Karpas-422 (cell line): ENCODE results near the gene MIEF2. TPM values are rescaled to one million over a fixed set of nuclear protein-coding genes. Genes with fewer than 3 reads are reported as not detected.

Experiments
- DNase-seq: peaks from one replicate; pipeline ENCODE4 v3.0.0-alpha.2; 2015
- H2AFZ ChIP-seq: fragments of 200-600 bp; sonication (generic); 2 replicates; pipeline ENCODE4 v1.6.1; 2014; ENCODE audit warnings: antibody characterized with exemption, low read length, mixed read lengths
- H3K27ac ChIP-seq: fragments of 200-600 bp; sonication (generic); 2 replicates; pipeline ENCODE4 v1.5.1; 2014; ENCODE audit warnings: mild to moderate bottlenecking, low read length, moderate library complexity
- H3K27me3 ChIP-seq: fragments of 200-600 bp; sonication (generic); 2 replicates; pipeline ENCODE4 v1.6.1; 2014; ENCODE audit warnings: low read length, mixed read lengths
- H3K36me3 ChIP-seq: fragments of 200-600 bp; sonication (generic); 2 replicates; pipeline ENCODE4 v1.6.1; 2014; ENCODE audit warnings: low read length, mixed read lengths; ENCODE audit not compliant: insufficient read depth
- H3K4me1 ChIP-seq: fragments of 200-600 bp; sonication (generic); 2 replicates; pipeline ENCODE4 v1.6.1; 2014; ENCODE audit warnings: mild to moderate bottlenecking, low read length, mixed read lengths
- H3K4me2 ChIP-seq: fragments of 200-600 bp; sonication (generic); 2 replicates; pipeline ENCODE4 v1.6.1; 2014; ENCODE audit warnings: low read length, low read depth, mild to moderate bottlenecking; ENCODE audit not compliant: poor library complexity, severe bottlenecking
- H3K4me3 ChIP-seq: fragments of 200-600 bp; sonication (generic); 2 replicates; pipeline ENCODE4 v1.5.1; 2014; ENCODE audit warnings: mild to moderate bottlenecking, antibody characterized with exemption, low read length, mixed read lengths
- H3K79me2 ChIP-seq: fragments of 200-600 bp; sonication (generic); 2 replicates; pipeline ENCODE4 v1.6.1; 2014; ENCODE audit warnings: mild to moderate bottlenecking, low read length, mixed read lengths
- H3K9ac ChIP-seq: fragments of 200-600 bp; sonication (generic); 2 replicates; pipeline ENCODE4 v1.6.0; 2014; ENCODE audit warnings: low read length
- H3K9me2 ChIP-seq: fragments of 200-600 bp; sonication (generic), shearing (Covaris generic); replicated peaks from 2 replicates; pipeline ENCODE4 v1.6.0; 2014; ENCODE audit warnings: mild to moderate bottlenecking, low read length, moderate library complexity; ENCODE audit not compliant: insufficient read depth
- H3K9me3 ChIP-seq: fragments of 300-700, 200-600 bp; sonication (generic); 2 replicates; pipeline ENCODE4 v1.6.1; 2014; ENCODE audit warnings: low read length, mixed read lengths
- H4K20me1 ChIP-seq: fragments of 200-600 bp; sonication (generic); 2 replicates; pipeline ENCODE4 v1.6.1; 2014; ENCODE audit warnings: mild to moderate bottlenecking, antibody characterized with exemption, low read length, low read depth; ENCODE audit not compliant: insufficient read depth
- total RNA-seq: library from RNA; depleted of rRNA; stranded (reverse); fragments of >200 nt; shearing (Covaris generic); gene quantifications from 2 replicates; pipeline ENCODE4 v1.2.3, GENCODE V29; 2014; ENCODE audit warnings: low replicate concordance

The MIEF2 gene
- total RNA-seq, 1 experiment from 2014 or later, result 4.5 TPM

DNA sequence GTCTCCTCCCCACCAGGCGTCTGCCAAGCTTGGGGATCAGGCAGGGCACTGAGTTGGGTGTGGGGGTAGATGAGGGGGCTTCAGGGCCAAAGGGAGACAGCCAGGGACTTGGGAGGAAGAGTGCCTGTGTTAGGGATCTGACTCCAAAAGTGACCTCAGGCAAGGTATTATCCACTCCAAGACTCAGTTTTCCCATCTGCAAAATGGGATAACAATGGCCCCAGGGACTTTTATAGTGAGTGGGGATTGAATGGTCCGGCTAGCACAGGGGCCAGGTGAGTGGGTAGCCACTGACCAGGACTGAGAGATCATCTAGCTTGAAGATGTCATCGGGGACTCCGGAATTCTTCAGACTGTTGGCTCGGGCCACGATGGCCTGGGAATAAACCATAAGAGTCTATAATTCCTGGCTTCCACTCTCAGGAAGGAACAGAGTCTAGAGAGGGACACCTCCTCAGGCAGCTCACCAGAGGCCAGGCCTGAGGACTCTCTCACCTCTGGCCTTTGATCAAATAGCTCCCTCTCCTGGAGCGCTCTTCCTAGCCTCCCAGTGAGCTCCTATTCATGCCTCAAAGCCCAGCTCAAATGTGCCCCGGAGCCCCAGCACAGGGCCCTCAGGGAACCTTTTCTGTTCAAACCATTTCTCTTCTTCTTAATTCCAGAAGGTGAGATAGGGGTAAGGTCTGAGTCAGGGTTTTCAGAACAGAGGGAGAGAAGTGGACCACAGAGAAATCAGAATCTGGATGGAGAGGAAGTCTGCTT lies 5.4 kb upstream of the MIEF2 start:
- Histone ChIP-seq H3K9me2 (no peaks in the 10 kb centered on the region), H4K20me1 (peaks cover 9% of the 10 kb centered on the region; the same call in 1 of the 2 replicates), H3K79me2 (peaks cover 29% of the 10 kb centered on the region), H3K9ac (no peak overlapping the region), H3K36me3 (peaks cover 6% of the 10 kb centered on the region; the same call in 1 of the 2 replicates), H2AFZ (no peak overlapping the region), H3K27ac (no peak overlapping the region), H3K4me1 (peaks cover 22% of the 10 kb centered on the region), H3K4me3 (no peak overlapping the region), H3K4me2 (no peak overlapping the region), H3K27me3 (no peaks in the 10 kb centered on the region), H3K9me3 (no peaks in the 10 kb centered on the region)
- DNase-seq, result no peak

DNA sequence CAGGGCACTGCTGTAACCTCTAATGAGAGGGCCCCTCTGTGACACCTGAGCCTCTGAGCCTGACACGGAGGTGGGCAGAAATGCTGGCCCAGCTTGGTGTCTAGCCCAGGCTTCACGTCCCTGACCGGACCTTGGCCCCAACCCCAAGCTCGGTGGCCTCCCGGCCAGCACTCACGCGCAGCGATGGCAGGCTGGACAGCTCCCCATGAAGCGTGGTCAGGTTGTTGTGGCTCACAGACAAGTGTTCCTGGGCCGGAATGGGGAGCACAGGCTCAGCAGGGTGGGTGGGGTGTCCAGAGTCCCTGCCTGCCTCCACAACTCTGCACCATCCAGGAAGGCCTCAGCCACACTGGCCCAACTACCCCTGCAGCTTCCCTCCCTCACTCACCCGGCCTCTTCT lies 4.1 kb upstream of the MIEF2 start:
- Histone ChIP-seq H4K20me1 (peaks cover 9% of the 10 kb centered on the region; the same call in 1 of the 2 replicates), H3K4me2 (no peak overlapping the region), H3K4me3 (no peak overlapping the region), H3K9me2 (no peaks in the 10 kb centered on the region), H3K79me2 (peaks cover 29% of the 10 kb centered on the region), H2AFZ (no peak overlapping the region), H3K36me3 (peaks cover 6% of the 10 kb centered on the region; the same call in 1 of the 2 replicates), H3K27me3 (no peaks in the 10 kb centered on the region), H3K9me3 (no peaks in the 10 kb centered on the region), H3K27ac (no peak overlapping the region), H3K4me1 (peaks cover 26% of the 10 kb centered on the region), H3K9ac (no peak overlapping the region)
- DNase-seq, result no peak

DNA sequence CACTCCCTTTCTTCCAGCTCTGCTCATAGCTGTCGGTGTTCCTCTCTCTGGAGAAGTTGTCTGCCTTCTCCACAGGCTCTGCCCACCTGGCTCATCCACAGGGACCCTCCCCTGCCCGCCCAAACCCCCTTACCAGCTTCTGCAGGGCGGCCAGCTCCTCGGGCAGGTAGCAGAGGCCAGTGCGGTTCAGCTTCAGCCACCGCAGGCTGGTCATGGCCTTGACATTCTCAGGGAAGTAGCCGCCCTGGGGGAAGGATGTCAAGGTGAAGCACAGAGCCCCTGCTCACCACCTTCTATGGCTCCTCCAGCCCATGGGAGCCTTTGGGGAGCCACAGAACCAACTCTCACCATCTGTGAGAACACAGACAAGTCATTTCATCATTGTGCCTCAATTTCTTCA lies 3.7 kb upstream of the MIEF2 start:
- Histone ChIP-seq H3K4me2 (peak overlapping the region; percentile 86), H3K9ac (peak overlapping the region; percentile 94), H3K4me1 (peaks cover 31% of the 10 kb centered on the region), H4K20me1 (peaks cover 9% of the 10 kb centered on the region; the same call in 1 of the 2 replicates), H3K9me3 (no peaks in the 10 kb centered on the region), H3K27ac (no peak overlapping the region), H3K27me3 (no peaks in the 10 kb centered on the region), H3K9me2 (no peaks in the 10 kb centered on the region), H2AFZ (no peak overlapping the region), H3K36me3 (peaks cover 6% of the 10 kb centered on the region; the same call in 1 of the 2 replicates), H3K79me2 (peaks cover 29% of the 10 kb centered on the region), H3K4me3 (peak overlapping the region; percentile 83)
- no peak for DNase-seq

GRCh38 chr17:18257268-18257981 lies 3.0 kb upstream of the MIEF2 start:
- Histone ChIP-seq H3K4me2 (peak overlapping the region; percentile 86), H3K79me2 (peaks cover 29% of the 10 kb centered on the region), H3K9ac (peak overlapping the region; percentile 94), H3K9me2 (no peaks in the 10 kb centered on the region), H3K4me3 (peak overlapping the region; percentile 83), H3K27ac (peak overlapping the region; percentile 45; the same call in 1 of the 2 replicates), H3K27me3 (no peaks in the 10 kb centered on the region), H3K36me3 (peaks cover 6% of the 10 kb centered on the region; the same call in 1 of the 2 replicates), H3K4me1 (peaks cover 35% of the 10 kb centered on the region), H2AFZ (peak overlapping the region; percentile 100; the same call in 1 of the 2 replicates), H3K9me3 (no peaks in the 10 kb centered on the region), H4K20me1 (peaks cover 9% of the 10 kb centered on the region; the same call in 1 of the 2 replicates)
- no peak for DNase-seq

- peak; percentile 75 for DNase-seq
- Histone ChIP-seq H3K4me3 (peak overlapping the region; percentile 83), H3K9ac (peak overlapping the region; percentile 94), H3K4me2 (peak overlapping the region; percentile 86), H3K36me3 (peaks cover 6% of the 10 kb centered on the region; the same call in 1 of the 2 replicates), H3K27me3 (no peaks in the 10 kb centered on the region), H4K20me1 (peaks cover 9% of the 10 kb centered on the region; the same call in 1 of the 2 replicates), H3K79me2 (peaks cover 29% of the 10 kb centered on the region), H3K27ac (peak overlapping the region; percentile 45; the same call in 1 of the 2 replicates), H3K4me1 (peaks cover 35% of the 10 kb centered on the region), H3K9me3 (no peaks in the 10 kb centered on the region), H2AFZ (peak overlapping the region; percentile 100), H3K9me2 (no peaks in the 10 kb centered on the region)
Measured at GRCh38 chr17:18257982-18258355, 2.5 kb upstream of the MIEF2 start.

DNA sequence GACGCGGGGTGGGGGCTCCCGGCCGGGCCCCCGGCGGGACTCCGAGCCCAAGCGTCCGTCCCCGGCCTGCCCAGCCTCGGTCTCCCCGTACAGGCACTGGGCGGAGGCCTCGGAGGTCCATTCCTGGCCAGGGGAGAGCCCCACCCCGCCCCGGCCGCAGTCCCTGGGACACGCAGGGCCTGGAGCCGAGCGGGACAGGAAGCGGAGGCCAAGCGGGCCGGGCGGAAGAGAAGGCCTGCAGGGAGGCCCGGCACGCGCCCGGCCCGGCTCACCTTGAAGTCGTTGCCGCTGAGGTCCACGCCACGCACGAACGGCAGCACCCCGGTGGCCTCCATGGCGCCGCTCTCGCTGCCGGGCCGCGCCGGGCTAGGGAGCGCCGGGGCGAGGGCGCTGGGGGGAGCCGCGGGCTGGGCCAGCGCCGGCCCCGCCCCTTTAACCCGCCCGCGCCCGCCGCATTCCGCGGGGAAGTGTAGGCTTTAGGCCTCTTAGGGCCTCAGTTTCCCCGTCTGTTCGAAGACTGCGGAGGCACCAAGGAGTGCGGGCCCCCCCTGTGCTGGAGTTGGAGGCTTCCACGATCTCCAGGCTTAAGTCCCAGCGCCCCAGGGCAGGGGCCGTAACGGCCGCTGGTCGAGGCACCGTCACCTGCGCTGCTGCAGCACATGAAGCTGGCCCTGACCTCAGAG lies 2.0 kb upstream of the MIEF2 start, which contains the start of gene FLII:
Gene FLII (minus strand): TSS at position 383 of the 683 bp plus-strand sequence. CDS start 48 bp downstream, at position 335.
- peaks cover 6% of the 10 kb centered on the region; the same call in 1 of the 2 replicates for H3K36me3 ChIP-seq
- no peaks in the 10 kb centered on the region for H3K9me3 ChIP-seq
- H3K27me3 ChIP-seq, result no peaks in the 10 kb centered on the region
- H3K4me1 ChIP-seq, result peaks cover 35% of the 10 kb centered on the region
- H3K9ac ChIP-seq, result peak within 1 kb of the TSS; percentile 94
- DNase-seq, result peak; percentile 76
- H3K9me2 ChIP-seq, result no peaks in the 10 kb centered on the region
- peak within 1 kb of the TSS; percentile 100 for H2AFZ ChIP-seq
- peak within 1 kb of the TSS; percentile 86 for H3K4me2 ChIP-seq
- H4K20me1 ChIP-seq, result peaks cover 9% of the 10 kb centered on the region; the same call in 1 of the 2 replicates
- H3K79me2 ChIP-seq, result peaks cover 29% of the 10 kb centered on the region
- H3K27ac ChIP-seq, result peak within 1 kb of the TSS; percentile 55
- peak within 1 kb of the TSS; percentile 83 for H3K4me3 ChIP-seq

DNA sequence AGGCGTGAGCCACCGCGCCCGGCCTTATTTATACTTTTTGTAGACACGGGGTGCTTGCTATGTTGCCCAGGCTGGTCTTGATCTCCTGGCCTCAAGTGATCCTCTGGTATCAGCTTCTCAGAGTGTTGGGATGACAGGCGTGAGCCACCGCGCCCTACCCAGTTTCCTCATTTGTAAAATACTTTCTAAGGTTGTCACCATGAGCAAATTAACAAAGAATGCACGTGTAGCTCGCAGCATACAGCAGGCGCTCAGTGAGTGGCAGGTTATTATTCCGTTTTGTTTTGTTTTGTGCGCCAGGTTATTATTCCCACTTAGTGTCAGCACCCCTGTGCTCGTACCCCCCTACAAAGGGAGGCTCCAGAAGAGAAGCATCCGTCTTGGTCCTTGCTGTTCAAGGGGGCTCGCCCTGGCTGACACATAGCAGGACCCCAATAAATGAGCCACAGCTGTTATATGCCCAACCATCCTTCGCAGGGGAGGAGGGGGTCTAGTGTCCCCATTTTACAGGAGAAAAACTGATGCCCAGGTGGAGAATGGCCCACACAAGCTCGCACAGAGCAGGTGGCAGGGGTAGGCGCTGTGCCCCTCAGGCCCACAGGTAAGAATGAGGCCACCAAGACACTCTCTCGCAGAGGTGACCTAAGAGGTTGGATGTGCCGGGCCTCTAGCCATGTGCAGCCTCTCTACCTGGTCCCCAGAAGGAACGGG lies 686 bp upstream of the MIEF2 start:
- no peaks in the 10 kb centered on the region for H3K27me3 ChIP-seq
- H3K79me2 ChIP-seq, result peaks cover 29% of the 10 kb centered on the region
- H4K20me1 ChIP-seq, result peaks cover 9% of the 10 kb centered on the region; the same call in 1 of the 2 replicates
- H2AFZ ChIP-seq, result peak overlapping the region; percentile 93
- H3K4me3 ChIP-seq, result peak overlapping the region; percentile 77
- H3K9me3 ChIP-seq, result no peaks in the 10 kb centered on the region
- DNase-seq, result no peak
- peaks cover 35% of the 10 kb centered on the region for H3K4me1 ChIP-seq
- H3K9me2 ChIP-seq, result no peaks in the 10 kb centered on the region
- peaks cover 3% of the 10 kb centered on the region; the same call in 1 of the 2 replicates for H3K36me3 ChIP-seq
- H3K4me2 ChIP-seq, result peak overlapping the region; percentile 79
- H3K27ac ChIP-seq, result no peak overlapping the region
- H3K9ac ChIP-seq, result peak overlapping the region; percentile 81
